HCT116 (cell line): ENCODE results near the gene ITIH4.

Source experiments
- CTCF ChIP-seq, 3 experiments: fragments of 200-600 bp in 1 of 3; sonication (generic) in 1 of 3; IDR thresholded peaks in 2 of 3; conservative IDR thresholded peaks in 1 of 3; 2 replicates each; pipeline ENCODE4 v1.5.1; 2012 to 2017; ENCODE audit warnings: low read depth in 2 of 3, low read length in 2 of 3, antibody characterized with exemption in 1 of 3, borderline replicate concordance in 1 of 3, control low read depth in 1 of 3, mild to moderate bottlenecking in 1 of 3, mixed read lengths in 1 of 3, mixed run types in 1 of 3, moderate library complexity in 1 of 3; ENCODE audit not compliant: insufficient read depth in 1 of 3
- ELF1 ChIP-seq: IDR thresholded peaks from 2 replicates; pipeline ENCODE4 v1.6.1; 2012; ENCODE audit warnings: low read depth, borderline replicate concordance
- POLR2A ChIP-seq: IDR thresholded peaks from 2 replicates; pipeline ENCODE4 v1.7.0; 2011; ENCODE audit warnings: borderline replicate concordance; ENCODE audit not compliant: insufficient read depth, insufficient read length; ENCODE audit errors: extremely low read depth
- RAD21 ChIP-seq: IDR thresholded peaks from 2 replicates; pipeline ENCODE4 v1.6.1; 2012; ENCODE audit warnings: low read depth, mild to moderate bottlenecking

- TF ChIP-seq CTCF (IDR thresholded peaks at IDR 0.05 in 2 of 3, conservative IDR thresholded peaks at IDR 0.05 in 1 of 3; ENCODE audit: borderline replicate concordance in 1 of 3, insufficient read depth in 1 of 3, low read depth in 2 of 3, low read length in 2 of 3) (no peak), POLR2A (no peak), RAD21 (no peak), ELF1 (no peak)
These were observed 26.2 kb upstream of the ITIH4 start for GRCh38 chr3:52856666-52857065.
